HG03095 (cell line): Measurements from ENCODE around the gene STK4.

Experiments used
- ATAC-seq: cut with Tn5 transposase; IDR thresholded peaks from one replicate; pipeline ENCODE4 v1.9.1; 2021; ENCODE audit warnings: moderate library complexity; ENCODE audit not compliant: unreplicated experiment

STK4 gene

DNA sequence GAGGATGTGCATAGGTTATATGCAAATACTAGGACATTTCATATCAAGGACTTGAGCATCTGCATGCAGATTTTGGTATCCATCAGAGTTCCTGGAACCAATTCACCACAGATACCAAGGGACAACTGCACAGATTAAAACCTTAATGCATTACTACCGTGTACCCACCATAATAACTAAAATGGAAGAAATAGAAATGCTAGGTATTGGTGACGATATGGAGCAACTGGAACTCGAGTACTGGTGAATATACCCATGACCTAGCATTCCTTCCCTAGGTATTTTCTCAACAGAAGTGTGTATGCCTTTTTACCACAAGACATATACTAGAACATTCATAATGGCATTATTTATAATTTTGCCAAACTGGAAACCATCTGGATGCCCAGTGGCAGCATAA, 116.2 kb downstream of the STK4 start:
- ATAC-seq, result no peak

DNA sequence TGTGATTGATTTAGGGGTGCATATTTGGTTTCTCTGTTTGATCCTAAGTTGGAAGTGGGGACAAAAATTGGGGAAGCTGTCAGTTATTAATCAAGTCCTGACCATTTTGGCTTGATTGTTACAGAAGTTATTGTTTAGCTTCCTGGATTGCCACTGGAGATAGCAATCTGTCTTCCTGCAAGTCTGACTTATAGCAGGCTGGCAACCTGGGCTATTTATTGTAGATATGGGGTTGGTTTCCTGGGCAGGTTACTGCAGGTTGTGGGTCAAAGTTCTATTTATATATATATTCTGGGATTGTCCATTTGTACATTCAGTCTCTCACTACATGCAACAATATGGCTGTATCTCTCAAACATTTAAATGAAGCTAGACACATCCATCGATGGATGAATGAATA, 116.8 kb downstream of the STK4 start:
- no peak for ATAC-seq

DNA sequence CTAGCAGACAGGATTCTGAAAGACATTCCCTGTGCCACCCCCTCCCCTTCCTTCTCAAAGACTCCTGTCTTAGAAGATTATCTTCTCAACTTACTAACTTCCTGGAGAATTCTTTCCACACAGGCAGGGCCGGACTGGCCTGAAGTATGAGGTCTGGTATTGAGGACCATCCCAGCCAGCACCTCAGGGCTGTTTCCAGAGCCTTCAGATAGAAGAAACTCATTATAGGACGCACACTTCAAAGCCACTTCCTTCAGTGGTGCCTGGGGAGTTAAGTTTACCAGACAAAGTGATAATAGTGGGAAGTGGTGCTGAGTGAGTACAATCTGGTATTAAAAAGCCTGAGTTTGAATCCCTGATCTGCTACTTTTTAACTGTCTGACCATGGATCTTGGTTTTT, 119.0 kb downstream of the STK4 start:
- ATAC-seq, result no peak

DNA sequence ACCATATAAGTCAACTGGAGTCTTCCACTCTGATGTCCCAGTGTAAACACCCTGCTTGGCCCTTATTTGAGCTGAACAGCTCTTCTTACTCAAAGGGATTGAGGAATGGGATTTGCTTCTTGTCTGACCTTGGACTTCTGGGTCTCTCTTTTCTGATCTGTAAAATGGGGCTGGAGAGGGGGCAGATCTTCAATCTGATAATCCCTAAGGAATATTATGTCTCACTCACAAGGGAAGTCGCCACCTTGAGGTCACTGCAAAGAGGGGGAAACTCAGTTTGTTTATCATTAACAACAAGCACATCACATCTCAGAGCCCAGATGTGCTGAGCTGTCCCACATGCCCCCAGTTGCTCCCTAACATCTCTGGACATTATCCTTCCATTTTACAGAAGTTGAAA, 119.6 kb downstream of the STK4 start:
- ATAC-seq, result no peak

DNA sequence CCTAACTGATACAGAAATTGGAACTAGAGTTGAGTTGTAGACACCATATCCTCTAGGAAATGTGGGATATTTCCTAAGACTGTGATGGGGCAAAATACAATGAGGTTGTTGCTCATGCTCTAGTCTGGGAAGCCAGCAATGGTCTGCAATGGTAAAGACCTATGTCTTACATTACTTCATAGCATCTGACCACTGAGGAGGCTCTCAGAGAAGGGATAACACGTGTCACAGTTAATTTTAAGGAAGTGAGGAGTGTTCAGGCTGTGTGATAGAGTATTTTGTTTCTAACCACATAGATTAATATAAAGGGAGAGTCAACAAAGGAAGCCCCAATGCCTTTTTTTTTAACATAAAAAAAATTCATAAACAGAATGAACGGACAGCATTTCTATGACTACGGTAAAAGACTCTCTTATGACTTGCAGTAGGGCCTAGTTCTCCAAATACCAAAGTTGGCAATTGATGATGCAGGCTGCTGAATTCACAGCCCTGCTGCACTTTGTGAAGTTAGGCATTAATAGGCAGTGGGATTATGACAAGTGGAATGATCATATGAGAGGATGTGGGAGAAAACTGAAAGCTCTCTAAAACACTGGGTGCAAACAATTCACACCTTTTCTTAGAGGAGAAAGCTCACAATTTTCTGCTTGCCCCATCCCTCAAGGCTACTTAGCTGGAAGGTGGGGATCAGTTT, 120.9 kb downstream of the STK4 start:
- ATAC-seq, result no peak

DNA sequence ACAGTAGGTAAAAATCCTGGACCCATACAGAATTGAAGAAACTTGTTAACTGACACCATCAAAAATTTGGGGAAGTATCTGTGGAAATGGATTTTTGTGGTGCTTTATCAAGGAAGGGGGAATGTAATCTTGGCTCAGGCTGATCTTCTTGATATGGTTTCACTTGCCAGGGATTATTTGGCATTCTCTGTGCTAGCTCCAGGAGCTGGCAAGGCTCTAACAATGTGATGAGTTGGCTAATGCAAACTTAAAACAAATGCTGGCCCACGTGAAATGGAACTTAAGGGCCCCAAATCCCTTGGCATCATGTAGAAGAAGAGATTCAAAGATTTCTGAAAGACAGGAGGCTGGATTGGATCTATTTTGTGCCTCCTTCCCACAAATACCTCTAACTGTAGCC, 121.5 kb downstream of the STK4 start:
- no peak for ATAC-seq

DNA sequence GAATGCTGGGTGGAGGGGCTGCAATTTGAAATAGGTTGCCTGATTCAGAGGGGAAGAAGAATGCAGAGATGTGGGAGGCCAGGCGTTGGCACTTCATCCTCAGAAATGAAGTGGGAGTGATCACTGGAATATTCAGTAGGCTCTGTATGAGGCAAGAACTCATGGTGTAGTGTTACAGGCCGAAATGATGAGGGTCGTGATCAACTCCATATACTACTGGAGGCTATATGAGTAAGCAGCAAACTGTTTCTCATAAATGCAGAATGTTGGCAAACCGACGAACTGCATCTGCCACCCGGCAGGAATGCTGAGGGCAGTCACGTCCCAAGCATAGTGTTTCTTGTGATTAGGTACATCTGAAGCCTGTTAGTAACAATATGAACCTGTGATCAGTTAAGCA, 121.9 kb downstream of the STK4 start:
- no peak for ATAC-seq

DNA sequence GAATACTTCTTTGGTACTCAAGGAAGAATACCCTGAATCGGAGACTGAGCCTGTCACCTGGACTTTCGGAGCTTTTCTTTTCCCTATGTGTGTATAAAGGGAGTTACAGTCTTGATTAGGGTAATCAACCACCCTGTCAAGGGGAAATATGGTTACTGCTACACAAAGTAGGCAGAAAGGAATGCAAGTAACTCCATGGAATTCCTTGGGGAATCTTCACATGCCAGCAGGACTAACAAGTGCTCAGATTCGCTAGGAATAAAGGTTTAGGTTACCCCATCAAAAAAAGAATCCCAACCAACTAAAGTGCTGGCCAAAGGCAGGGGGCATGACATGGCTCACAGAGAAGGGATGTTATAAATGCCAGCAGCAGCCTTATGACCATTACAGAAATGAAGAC, 124.2 kb downstream of the STK4 start:
- ATAC-seq, result no peak

DNA sequence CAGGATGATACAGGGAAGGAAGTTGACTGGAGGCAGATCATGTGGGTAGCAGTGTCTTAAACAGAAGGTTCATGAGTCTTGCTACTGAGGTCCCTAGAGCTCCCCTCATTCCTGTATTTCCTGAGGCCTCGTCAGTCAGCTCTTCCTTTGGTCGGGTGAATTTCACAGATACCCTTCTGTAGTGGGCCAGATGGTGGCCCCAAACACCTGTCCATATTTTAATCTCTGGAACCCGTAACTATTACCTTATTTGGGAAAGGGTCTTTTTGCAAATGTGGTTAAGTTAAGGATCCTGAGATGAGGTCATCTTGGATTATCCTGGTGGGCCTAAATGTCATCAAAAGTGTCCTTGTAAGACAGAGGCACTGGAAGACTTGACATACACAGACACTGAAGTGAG, 125.1 kb downstream of the STK4 start:
- no peak for ATAC-seq

DNA sequence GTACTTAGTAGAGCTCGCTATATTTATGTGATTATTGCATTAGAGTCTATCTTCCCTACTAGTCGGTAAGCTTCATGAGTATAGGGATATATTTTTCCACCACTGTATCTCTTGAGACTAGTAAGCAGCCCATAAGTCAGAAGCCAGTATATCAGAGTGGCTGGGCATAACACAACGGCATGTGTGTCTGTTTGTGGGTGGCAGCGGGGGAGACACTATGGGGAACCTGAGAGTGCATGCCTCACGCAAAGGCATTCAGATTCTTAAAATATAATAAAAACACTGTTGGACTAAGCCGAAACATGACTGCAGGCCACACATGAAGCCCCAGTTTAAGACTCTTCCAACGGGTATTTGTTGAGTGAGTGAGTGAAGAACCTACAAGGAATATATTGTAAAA, 126.6 kb downstream of the STK4 start:
- ATAC-seq, result no peak

DNA sequence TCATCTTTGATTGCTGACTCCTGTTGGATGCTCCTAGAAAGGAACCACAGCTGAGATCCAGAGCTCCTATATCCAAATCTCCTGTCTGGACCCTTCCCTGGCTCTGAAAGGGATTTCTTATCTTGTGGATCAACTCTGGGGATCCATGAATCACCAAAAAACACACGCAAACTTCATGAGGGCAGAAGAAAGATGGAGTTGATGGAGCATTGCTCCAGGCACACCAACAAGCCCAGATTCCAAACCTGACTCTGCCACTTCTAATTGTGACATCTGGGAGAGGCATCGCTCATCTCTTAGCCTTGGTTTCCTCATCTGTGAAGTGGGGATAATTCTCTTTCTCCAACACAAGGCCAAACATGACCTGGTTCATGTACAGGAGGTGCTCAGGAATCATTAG, 127.9 kb downstream of the STK4 start:
- no peak for ATAC-seq

DNA sequence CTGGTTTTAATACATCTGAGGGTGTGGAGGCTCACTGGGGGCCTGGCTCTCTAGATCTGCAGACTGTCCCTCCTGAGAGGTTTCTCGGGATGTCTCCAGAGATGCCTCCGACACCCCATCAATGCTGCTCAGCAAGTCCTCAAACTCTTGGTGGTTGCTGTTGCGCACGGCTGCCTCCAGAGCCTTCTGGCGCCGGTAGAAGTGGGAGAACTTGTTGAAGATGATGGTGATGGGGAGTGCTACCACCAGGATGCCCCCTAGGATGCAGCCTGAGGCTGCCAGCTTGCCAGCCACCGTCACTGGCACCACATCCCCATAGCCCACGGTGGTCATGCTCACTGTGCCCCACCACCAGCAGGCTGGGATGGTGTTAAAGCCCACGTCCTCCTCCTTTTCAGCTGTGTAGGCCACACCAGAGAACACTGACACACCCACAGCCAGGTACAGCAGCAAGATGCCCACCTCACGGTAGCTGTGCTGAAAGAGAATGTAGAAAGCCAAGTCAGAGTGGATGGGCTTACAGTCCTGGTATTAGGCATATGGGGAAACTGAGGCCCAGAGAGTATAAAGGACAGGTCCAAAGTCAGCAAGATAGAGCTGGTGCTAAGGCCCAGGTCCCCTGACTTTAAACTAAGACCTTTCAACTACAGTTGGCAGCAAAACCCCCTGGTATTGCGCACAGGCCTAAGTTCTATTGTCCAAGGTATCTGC, 128.7 kb downstream of the STK4 start:
- no peak for ATAC-seq

DNA sequence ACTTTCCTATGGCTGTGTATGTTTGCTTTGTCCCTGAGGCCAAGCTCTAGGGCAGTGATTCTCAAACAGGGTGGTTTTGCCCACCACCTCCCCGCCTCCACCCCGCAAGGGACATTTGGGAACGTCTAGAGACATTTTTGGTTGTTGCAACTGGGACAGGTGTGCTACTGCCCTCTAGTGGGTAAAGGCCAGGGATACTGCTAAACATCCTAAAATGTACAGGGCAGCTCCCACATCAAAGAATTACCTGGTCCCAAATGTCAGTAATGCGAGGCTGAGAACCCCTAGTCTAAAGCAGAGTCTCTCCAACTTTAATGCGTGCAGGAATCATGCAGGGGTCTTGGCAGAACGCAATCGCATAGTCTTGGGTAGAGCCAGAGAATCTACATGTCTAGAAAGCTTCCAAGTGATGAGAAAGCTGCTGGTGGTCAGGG, 129.5 kb downstream of the STK4 start:
- ATAC-seq, result no peak

DNA sequence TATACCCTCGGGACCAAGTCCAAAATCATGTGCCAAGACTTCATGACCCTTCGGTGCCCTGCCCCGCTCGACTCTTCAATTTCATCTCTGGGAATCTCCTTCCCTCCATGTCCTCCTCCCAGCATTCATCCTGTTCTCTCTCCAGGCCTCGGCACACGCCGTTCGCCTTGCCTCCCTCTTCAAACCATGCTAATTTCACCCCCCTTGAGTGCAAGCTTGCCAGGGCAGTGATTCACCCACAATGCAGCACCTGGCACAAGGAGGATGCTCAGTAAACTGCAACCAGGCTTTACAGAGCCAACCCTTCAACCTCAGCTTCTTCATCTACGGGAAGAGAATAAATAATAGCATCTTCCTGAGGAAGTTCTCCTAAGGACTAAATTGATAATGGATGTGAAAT, 130.5 kb downstream of the STK4 start:
- ATAC-seq, result no peak

DNA sequence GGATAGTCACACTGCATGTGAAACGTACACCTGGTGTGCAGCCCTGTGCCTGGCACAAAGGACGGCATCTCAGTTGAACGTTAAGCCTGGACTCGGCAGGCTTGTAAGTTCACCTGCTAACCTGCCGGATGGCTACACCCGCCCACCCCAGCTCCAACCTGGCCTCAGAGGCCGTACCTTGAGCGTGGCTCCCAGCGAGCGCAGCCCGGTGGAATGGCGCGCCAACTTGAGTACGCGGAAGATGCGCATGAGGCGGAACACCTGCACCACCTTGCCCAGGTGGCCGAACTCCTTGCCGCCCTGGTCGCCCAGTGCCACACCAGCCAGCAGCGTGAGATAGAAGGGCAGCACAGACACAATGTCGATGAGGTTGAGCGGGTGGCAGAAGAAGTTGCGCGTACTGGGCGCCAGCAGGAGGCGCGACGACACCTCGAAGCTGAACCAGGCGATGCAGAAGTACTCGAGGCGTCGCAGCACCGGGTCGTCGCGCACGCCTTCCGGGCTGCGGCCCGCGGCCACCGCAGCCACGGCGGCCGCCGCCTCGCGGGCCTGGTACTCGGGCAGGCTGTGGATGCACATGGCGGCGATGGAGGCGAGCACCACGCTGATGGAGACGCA, 131.3 kb downstream of the STK4 start:
- ATAC-seq, result no peak

DNA sequence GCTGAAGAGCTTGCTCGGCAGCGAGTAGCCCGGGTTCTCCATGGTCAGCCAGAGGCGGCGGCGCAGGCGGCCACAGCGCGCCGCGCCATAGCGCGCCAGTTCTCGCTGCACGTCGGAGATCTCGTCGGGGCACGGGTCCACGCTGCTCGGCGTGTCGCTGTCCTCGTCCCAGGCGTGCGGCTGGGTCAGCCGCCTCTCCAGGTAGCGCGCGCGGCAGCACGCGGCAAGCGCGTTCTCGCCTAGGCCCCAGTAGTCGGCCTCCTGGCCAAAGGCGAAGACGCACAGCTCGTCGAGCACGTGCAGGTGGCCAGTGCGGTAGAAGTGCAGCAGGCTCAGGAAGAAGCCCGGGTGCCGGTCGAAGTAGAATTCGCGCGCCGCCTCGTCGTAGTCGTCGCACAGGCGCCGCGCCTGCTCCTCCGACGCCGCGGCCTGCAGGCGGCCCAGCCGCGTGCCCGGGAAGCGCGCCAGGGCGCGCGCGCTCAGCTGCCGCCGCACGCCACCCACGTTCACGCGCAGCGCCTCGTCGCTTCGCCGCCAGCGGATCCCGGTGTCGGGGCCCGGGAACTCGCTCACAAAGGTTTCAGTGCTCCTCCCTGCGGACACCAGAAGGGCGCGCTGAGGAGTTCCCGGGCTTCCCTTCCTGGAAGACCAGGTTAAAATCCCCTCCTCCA, 131.9 kb downstream of the STK4 start:
- ATAC-seq, result no peak

DNA sequence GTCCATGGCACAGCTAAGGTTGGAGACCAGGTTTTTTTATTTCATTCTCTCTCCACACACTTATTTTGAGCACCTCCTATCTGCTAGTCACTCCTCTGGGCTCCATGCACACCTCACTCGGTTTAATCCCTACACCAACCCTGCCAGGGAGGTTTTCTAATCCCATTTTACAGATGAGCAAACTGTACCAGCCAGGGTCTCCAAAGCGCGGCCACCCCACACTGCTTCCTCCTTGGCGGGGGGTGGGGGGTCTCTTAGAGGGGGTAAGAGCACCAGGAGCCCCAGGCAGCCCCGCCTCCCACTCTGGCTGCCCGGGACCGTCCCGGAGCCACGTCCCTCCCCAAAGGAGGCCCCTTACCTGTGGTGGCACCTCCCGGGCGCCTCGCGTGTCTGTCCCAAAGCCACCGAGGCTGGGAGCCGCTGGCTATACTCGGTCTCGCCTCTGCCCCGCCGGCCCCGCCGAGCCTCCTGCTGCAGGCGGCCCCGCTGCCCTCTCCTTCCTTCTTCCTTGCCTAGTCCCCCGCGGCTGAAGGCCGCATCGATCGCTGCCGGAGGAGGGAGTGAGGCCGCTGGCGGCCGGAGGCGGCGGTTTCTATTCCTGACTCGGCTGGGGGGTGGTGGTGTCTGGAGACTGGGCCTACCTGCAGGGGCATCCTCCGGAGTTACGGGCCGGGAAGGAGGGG, 134.4 kb downstream of the STK4 start, which contains the start of gene KCNS1:
Gene KCNS1, minus strand, starts transcription at position 565 of the 683 bp plus-strand sequence. CDS start 1,891 bp downstream, outside the sequence.
- ATAC-seq, result no peak

DNA sequence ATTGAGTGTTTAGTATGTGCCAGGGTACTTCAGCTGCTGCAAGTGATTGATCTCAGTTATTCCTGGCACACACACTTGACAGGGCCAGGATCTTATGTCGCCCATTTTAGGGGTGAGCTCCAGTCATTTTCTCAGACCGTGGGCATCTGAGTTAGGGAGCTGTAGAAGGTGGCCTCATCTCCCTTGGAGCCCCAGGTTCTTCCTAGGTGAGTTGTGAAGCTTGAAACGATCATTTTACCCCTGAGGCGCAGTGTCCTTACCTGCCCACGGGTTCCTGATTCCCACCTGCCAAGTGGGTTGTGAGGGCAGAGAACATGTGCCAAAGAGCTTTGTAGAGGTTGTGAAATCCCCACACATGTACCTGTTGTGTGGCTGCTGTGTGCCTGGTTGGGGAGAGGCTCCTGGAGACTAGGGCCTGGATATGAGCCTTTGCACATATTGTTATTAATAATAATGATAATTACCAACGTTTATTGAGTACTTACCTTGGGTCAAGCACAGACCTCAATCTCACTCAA, 135.1 kb downstream of the STK4 start:
- ATAC-seq, result no peak

DNA sequence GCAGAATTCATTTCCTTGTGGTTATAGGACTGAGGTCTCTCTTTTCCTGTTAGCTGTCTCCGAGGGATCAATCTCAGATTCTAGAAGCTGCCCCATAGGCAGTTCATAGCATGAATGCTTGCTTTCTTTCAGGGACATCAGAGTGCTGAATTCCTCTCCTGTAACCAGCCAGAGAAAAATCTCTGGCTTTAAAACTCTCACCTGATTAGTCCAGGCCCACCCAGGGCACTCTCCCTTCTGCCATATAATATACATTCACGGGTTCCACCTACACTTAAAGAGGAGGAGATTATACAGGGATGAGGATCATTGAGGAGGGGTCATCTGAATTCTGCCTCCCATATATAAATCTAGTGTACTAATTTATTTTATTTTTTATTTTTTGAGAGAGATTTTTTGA, 136.8 kb downstream of the STK4 start:
- ATAC-seq, result no peak

DNA sequence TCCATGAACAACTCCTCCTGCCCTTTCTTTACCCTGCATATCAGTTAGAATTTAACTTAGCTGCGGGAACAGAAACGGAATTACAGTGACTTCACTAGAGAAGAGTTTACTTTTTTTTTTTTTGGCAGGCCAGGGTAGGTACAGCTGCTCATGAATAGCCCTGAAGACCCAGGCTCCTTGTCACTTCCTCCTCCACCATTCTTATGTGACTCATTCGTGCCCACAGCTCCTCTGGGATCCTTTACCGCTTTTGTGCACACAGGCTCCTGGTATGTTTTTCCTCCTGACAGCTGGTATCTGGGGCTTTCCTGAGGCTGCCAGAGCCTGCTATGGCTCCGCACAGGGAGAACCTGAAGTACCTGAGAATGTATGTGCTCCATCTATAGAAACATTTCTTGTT, 138.5 kb downstream of the STK4 start:
- ATAC-seq, result no peak

DNA sequence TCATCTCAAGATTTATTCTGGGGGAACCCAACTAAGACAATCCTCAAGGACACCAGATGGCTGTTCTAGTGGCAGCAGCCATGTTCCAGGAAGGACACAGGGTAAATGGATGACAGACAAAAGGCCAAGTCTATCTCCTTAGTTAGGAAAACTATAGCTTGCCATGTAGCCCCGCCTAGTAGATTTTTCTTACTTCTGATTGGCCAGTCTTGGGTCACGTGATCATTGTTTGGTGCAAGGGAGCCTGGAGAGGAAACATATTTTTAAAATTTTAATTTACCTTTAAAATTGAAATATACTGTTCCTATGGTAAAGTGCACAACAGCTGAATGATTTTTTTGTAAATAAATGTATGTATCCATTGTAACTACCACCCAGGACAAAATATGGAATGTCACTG, 139.0 kb downstream of the STK4 start:
- no peak for ATAC-seq
